Raji (cell line): ENCODE measurements around the gene TPRN.

Experiments
- POLR2A ChIP-seq: IDR thresholded peaks from 2 replicates; pipeline ENCODE4 v1.6.1; 2011; ENCODE audit warnings: low read depth, low read length, control low read depth; ENCODE audit not compliant: insufficient read depth

TPRN gene

DNA sequence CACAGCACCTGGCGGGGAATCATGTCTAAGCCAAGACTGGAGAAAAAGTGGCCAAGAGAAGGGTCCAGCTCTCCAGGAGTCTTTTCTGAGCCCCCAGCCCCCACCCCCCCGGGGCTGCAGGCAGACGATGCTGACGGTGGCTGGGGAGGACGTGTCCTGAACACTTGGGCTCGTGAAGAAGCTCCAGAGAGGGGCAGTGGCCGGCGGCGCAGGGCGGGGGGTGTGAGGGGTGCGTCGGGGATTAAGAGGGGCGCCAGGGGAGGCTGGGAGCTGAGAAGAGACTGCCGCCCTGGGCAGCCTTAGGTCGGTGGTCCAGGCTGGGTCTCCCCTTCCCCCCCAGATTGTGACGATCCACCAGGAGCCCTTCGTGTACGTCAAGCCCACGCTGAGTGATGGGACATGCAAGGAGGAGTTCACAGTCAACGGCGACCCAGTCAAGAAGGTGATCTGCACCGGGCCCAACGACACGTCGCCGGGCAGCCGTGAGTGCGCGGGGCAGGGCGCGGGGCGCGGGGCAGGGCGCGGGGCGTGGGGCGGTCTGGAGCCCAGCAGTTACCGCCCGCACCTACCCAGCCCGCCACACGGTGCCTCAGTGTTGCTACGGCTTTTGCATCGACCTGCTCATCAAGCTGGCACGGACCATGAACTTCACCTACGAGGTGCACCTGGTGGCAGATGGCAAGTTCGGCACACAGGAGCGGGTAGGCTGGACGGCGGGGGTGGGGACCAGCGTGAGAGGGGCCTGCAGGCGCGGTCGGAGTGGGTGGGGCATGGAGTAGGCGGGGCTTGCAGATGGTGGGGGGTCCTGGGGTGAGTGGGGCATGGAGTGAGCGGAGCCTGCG is 39.6 kb downstream of the TPRN start:
- TF ChIP-seq POLR2A: no peak

- TF ChIP-seq POLR2A: no peak
These were observed 40.5 kb downstream of the TPRN start for GRCh38 chr9:137160054-137160425.

GRCh38 chr9:137159105-137160053 is 41.2 kb downstream of the TPRN start:
- no peak for TF ChIP-seq POLR2A

- TF ChIP-seq POLR2A: no peak
These were observed 41.9 kb downstream of the TPRN start for GRCh38 chr9:137158625-137159024.

- TF ChIP-seq POLR2A: no peak
These were observed 42.7 kb downstream of the TPRN start for GRCh38 chr9:137157618-137158415.

GRCh38 chr9:137156567-137157375 is 43.8 kb downstream of the TPRN start:
- TF ChIP-seq POLR2A: no peak

DNA sequence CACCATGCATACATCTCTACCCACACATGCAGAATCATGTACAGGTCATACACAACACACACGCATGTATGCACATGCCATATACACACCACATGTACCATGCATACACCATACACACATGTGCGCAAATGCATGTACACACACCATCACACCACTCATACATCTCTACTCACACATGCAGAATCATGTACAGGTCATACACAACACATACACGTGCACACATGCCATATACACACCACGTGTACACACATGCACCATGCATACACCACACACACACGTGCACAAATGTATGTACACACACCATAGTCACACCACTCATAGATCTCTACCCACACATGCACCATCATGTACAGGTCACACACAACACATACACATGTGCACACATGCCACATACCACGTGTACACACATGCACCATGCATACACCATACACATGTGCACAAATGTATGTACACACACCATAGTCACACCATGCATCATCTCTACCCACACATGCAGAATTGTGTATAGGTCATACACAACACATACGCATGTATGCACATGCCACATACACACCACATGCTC is 47.6 kb downstream of the TPRN start:
- peak; percentile 29; the same call in 1 of the 2 replicates for TF ChIP-seq POLR2A

GRCh38 chr9:137150617-137151457 is 49.7 kb downstream of the TPRN start:
- no peak for TF ChIP-seq POLR2A

DNA sequence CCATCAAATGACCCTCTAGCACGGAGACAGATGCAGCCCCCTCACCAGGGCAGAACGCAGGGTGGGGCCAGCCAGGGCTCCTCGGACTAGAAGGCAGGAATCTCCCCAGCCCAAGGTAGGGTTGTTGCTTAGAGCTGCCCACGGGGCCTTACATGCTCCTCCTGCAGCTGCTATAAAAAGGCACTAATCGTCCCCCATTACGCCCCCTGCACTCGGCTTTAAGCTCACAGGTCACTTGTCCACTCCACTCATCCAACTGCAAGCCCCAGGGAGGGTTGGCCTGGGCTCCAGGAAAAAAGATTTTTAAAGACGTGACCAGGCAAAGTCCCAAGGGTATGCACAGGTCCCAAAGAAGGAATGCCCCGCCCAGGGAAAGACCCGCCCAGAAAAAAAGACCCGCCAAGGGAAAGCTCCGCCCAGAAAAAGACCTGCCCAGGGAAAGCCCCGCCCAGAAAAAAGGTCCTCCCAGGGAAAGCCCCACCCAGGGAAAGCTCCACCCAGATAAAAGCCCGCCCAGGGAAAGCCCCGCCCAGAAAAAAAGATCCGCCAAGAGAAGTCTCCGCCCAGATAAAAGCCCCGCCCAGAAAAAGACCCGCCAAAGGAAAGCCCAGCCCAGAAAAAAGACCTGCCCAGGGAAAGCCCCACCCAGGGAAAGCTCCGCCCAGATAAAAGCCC is 50.5 kb downstream of the TPRN start:
- TF ChIP-seq POLR2A: no peak

GRCh38 chr9:137149363-137149762 is 51.2 kb downstream of the TPRN start:
- no peak for TF ChIP-seq POLR2A

DNA sequence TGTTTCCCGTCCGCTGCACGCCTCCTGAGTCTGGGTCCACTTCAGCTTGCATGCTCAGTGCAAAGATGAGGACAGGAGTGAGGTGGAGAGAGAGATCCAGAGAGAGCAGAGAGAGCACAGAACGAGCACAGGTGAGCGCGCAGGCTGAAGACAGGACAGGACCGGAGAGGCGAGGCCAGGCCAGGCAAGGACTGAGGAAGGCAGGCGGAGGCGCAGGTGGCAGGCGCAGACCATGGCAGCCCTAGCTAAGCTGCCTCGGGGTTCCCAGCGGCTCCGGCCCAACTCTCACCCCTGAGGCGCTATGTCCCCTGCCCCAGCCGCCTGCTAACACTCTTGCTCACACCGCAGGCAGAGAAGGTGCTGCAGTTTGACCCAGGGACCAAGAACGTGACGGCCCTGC is 51.9 kb downstream of the TPRN start:
- TF ChIP-seq POLR2A: no peak

GRCh38 chr9:137148242-137148641 is 52.3 kb downstream of the TPRN start:
- TF ChIP-seq POLR2A: no peak

DNA sequence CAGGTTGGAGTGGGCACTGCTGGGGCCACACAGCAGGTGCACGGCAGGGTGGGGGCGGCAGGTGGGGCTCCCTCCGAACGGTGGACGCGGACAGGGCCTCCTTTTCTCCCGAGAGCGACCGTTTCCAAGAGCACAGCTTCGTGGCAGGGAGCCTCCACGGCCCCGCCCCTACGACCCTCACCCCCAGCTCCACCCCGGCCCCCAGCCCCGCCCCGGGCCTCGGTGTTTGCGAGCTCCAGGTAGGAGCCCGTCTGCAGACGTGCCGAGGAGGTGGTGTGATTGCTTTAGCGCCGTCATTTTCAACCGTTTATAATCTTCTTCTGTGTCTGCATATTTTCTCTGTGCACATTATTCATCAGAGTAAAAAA is 52.8 kb downstream of the TPRN start:
- TF ChIP-seq POLR2A: no peak
